Myometrial cell (primary cell): ENCODE results near the gene ENC1. TPM values are rescaled to one million over a fixed set of nuclear protein-coding genes. Genes with fewer than 3 reads are reported as not detected.

Experiments
- total RNA-seq: library from RNA; depleted of rRNA; stranded (reverse); fragments of >200 nt; gene quantifications from 2 replicates; pipeline ENCODE4 v1.2.3, GENCODE V29; 2015

Gene ENC1, protein sequence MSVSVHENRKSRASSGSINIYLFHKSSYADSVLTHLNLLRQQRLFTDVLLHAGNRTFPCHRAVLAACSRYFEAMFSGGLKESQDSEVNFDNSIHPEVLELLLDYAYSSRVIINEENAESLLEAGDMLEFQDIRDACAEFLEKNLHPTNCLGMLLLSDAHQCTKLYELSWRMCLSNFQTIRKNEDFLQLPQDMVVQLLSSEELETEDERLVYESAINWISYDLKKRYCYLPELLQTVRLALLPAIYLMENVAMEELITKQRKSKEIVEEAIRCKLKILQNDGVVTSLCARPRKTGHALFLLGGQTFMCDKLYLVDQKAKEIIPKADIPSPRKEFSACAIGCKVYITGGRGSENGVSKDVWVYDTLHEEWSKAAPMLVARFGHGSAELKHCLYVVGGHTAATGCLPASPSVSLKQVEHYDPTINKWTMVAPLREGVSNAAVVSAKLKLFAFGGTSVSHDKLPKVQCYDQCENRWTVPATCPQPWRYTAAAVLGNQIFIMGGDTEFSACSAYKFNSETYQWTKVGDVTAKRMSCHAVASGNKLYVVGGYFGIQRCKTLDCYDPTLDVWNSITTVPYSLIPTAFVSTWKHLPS
- 11.5 and 21.3 TPM in 2 replicates for total RNA-seq

GRCh38 chr5:74640450-74640953 lies at the start of gene ENC1:
Gene ENC1, minus strand, starts transcription at chr5:74640728. Its CDS starts 4,243 bp downstream, at chr5:74636485.

DNA sequence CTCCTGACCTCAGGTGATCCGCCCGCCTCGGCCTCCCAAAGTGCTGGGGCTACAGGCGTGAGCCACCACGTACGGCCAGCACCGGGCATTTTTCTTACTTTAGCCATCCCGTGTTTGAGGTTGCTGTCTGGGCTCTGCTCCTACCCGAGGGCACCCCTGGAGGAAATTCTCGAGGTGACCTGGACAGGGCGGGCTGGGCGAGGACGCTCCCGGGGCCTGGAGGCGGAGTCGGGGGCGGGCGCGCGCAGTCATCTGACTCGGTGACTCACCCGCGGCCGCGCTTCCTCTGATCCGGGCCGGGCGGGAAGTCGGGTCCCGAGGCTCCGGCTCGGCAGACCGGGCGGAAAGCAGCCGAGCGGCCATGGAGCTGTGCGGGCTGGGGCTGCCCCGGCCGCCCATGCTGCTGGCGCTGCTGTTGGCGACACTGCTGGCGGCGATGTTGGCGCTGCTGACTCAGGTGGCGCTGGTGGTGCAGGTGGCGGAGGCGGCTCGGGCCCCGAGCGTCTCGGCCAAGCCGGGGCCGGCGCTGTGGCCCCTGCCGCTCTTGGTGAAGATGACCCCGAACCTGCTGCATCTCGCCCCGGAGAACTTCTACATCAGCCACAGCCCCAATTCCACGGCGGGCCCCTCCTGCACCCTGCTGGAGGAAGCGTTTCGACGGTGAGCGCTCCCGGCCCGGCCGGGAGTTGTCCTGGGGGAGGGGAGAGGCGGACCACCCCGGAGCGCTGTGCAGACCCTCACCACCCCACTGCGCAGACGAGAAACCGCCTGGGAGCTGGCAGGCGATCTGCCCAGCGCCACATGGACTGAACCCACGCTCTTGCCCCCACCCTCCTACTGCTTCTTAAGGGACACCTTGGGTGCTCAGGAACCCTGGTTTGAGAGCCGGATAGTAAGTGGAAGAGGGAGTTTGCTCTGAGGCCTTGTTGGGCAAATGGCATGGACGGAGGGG lies 44.6 kb upstream of the ENC1 start, which contains the start of gene HEXB:
TSS of gene HEXB (plus strand) at position 334 of the 952 bp plus-strand sequence. CDS start at position 362, 28 bp downstream.

Other genes with a start within 250 kb of the ENC1 start
- gene HEXB, start 44.5 kb upstream of the ENC1 start, total RNA-seq: 195 and 223 TPM in 2 replicates
- 28.0 and 31.2 TPM in 2 replicates for gene GFM2, start 126.4 kb upstream of the ENC1 start, total RNA-seq
- gene NSA2, start 126.5 kb upstream of the ENC1 start, total RNA-seq: 68.9 and 120 TPM in 2 replicates
- 0.29 and 1.1 TPM in 2 replicates for gene FAM169A, start 225.7 kb upstream of the ENC1 start, total RNA-seq